CD1c-positive myeloid dendritic cell (primary cell): ENCODE data around the gene CFAP97.
"Not testable (repeated sequence)": the region's sequence is repeated elsewhere in the genome, so short reads cannot be mapped to it uniquely, and the experiment has no call there.

Experiments used
- DNase-seq: peaks from one replicate; pipeline ENCODE4 v3.0.0-alpha.2; 2016; ENCODE audit errors: extremely low spot score

CFAP97 gene

DNA sequence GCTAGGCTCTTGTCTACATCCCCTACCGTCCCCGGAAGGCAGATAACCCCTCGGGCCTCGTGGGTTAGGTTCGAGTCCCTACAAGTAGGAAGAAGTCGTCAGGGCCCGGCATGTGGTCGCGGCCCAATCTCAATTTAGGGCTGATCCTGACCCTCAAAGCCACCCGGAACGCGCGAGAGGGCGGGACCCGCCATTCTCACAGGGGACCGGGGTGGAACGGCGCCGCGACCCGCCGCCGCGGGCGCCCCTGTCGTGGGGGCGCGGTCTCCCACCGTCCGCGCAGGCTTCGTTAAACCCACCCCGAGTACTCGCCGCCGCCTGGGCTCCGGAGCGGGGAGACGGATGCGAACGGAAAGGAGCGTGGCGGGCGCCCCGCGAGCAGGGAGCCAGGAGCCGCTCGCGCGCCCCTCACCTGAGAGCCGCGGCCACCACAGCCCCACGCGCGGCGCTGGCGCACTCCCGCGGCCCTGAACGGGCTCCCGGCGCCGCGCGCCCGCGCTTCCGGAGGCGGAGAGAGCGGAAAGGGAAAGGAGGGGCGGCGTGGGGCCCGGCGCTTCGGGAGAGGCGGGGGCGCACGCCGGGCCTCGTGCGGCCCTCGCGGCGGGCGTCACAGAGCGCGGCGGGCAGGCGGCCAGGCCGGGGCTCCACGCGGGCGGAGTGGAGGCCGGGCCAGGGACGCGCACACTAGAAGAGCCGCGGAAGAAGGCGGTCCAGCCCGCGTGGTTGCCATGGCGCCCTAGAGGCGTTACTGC, at the start of gene CFAP97:
Gene CFAP97 (minus strand): TSS at position 515 of the 752 bp plus-strand sequence. CDS start 12,804 bp downstream, outside the sequence.
- DNase-seq, result peak; percentile 88

DNA sequence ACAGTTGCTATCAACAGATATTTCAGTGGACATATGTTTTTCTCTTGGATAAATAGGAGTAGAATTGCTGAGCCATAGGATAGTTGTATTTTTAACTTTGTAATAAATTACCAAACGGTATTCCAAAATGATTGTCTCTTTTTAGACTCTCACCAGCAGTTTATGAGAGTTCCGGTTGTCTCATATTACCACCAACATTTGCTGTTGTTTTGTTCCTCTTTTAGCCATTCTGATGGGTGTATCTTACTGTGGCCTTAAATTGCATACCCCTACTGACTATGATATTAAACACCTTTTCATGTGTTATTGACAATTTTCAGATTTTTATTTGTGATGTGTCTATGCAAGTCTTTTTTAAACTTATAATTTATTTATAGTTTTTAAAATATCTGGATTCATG, 45.3 kb upstream of the CFAP97 start:
- DNase-seq, result no peak

DNA sequence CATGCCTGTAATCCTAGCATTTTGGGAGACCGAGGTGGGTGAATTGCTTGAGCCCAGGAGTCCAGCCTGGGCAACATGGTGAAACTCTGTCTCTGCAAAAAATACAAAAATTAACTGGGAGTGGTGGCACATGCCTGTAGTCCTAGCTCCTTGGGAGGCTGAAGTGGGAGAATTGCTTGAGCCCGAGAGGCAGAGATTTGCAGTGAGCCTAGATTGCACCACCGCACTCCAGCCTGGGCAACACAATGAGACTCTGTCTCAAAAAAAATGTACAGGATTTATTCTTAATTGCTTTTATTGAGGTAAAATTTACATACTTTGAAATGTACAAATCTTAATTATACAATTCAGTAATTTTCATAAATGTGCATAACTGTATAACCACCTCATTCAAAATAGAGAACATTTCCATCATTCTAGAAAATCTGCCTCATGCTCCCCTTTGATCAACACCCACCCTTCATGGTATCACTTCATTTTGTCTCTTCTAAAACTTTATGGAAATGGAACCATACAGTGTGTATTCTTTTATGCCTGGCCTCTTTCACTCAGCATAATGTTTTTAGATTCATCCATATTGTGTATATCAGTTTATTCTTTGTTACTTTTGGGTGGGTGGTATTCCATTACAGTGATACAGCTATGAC, 44.7 kb upstream of the CFAP97 start:
- no peak for DNase-seq

DNA sequence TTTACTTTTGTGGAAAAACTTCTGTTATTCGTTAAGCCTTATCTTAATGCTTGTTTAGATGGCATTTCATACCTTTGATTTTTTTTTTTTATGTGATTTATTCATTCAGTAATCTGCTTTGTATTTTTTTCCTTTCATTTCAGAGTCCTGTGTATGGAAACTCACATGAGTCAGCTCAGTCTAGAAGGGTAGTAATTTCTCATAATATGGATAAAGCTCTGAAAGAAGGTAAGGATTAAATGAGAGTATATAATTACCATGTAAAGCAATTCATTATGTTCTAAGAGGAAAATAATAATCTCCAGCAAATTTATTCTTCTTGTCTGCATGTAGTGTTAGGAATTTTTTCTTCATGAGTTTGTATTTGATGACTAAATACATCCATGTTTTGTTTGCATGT, 43.4 kb upstream of the CFAP97 start:
- no peak for DNase-seq

DNA sequence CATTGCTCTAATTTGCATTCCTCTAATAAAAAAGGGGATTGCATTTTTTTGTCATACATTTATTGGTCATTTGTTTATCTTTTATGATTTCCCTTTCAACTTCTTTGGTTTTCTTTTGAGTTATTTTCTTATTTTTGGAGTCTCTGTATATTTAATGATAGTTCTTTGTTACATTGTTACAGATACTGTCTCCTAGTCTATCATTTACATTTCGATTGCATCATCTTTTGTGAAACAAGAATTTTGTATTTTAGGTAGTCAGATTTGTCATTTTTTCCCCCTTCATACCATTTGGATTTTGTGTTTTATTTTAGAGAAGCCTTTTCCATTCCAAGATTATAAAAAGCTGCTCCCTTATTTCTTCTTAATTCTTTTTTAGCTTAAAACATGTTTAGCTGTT, 42.7 kb upstream of the CFAP97 start:
- no peak for DNase-seq

DNA sequence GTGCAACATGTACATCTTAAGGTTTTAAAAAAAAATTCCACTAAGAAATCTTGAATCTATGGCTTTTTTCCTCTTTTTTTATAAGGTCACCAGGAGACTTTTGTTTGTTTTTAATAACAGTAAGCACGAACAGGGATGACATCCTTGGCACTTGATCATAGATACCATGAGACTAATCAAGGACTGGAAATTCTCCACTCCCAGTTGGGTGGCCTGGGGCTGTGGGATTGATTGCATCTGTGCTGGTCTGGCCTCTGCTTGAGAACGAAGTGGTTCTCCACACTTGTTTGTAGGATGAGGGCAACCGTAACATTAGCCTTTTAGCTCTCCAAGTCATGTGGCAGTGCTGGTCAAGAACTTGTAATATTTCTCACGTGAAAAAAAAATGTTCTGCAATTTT, 41.0 kb upstream of the CFAP97 start:
- DNase-seq, result no peak

DNA sequence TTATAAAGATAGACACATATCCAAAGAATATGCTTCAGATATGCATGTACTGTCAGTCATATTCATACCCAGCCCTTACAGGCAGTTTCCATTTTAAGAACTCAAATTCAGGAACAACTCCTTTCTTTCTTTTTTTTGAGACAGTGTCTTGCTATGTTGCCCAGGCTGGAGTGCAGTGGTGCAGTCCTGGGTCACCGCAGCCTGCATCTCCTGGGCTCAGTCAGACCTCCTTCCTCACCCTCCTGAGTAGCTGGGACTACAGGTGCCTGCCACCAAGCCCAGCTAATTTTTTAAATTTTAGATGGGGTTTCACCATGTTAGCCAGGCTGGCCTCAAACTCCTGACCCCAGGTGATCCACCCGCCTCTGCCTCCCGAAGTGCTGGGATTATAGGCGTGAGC, 40.1 kb upstream of the CFAP97 start:
- no peak for DNase-seq

DNA sequence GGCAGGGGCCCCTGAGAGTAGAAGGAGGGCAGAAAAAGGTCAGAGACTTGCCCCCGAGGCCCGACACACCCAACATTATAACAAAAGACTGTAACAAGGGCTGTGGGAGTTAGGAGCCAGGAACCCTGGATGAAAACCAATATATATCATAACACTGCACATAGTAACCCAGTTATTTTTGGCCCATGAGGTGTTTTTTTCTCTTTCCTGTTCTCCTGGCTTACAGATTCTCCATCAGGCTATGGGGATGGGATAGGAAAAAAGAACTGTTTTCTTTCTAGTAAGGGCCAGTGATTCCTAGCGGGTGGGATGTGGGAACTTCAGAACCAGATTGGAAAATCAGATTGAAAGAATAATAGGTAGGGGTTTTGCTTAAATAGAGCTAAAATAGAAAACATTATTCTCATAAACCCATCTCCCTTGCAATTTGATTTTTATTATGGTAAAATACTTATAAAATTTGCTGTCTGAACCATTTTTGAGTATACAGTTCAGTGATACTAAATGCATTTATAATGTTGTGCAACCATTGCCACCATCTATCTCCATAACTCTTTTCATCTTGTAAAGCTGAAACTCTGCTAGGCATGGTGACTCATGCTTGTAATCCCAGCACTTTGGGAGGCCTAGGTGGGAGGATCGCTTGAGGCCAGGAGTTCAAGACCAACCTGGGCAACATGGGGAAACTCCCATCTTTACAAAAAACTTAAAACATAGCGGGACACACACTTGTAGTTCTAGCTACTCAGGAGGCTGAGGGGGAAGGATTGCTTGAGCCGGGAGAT, 39.1 kb upstream of the CFAP97 start:
- DNase-seq, result no peak

DNA sequence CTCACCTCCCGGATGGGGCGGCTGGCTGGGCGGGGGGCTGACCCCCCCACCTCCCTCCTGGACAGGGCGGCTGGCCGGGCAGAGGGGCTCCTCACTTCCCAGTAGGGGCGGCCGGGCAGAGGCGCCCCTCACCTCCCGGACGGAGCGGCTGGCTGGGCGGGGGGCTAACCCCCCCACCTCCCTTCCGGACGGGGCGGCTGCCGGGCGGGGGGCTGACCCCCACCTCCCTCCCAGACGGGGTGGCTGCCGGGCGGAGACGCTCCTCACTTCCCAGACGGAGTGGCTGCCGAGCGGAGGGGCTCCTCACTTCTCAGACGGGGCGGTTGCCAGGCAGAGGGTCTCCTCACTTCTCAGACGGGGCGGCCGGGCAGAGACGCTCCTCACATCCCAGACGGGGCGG, 36.7 kb upstream of the CFAP97 start:
- DNase-seq, result not testable (repeated sequence)

DNA sequence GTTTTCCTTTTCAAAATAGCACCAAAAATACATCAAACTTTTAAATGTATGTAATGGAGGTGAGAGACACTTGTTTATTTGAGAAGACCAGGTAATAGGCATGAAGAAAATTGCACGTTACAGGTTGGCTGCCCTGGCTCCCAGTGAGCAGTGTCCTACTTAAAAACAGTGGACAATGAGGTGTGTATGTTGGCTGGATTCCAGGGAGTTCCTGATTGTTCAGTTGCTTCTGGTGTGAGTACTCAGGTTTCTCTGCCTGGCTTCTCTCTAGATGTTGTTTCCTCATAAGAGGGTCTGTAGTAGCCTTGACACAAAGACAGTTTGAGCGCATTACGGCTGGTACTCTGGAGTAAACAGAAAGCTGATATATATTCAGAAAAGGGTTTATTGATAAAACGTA, 35.0 kb upstream of the CFAP97 start:
- no peak for DNase-seq

DNA sequence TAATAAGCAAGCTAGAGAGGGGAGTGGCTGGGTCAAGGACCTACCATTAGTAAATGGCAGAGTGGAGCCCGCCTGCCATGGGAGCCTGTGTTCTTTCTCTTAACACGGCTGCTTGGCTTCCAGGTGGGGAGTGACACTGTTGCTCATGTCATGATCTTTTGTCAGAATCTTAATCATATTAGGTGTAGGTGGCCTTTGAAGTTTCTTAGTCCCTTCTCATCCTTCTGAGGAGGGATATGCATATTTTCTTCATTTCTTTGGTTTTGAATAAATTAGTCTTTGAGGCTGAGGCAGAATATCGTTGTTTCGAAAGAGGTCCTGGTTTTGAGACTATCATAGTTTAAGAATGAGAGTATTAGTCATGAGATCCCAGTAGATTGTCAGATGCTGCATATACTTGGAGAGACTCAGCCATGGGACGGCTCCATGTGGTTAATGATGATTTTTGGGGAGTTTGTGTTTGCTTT, 34.4 kb upstream of the CFAP97 start:
- DNase-seq, result no peak

DNA sequence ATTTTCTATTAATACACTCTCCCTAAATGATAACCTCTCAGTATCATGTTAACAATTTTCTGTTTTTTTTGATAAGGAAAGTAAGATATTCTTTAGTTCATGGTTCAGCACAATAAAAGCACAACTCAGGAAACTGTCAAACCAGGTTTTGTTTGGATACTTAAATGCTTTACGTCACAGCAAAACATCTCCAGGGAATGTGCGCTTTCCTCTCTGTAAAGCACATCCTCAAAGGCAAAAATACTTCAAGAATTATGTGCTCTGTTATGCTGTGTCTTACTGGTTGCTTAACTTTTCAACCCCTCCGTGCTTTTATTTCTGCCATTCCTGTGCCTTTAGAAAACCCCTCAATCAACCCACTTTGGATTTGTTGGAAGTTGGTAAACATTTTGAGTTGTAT, 33.4 kb upstream of the CFAP97 start:
- no peak for DNase-seq

DNA sequence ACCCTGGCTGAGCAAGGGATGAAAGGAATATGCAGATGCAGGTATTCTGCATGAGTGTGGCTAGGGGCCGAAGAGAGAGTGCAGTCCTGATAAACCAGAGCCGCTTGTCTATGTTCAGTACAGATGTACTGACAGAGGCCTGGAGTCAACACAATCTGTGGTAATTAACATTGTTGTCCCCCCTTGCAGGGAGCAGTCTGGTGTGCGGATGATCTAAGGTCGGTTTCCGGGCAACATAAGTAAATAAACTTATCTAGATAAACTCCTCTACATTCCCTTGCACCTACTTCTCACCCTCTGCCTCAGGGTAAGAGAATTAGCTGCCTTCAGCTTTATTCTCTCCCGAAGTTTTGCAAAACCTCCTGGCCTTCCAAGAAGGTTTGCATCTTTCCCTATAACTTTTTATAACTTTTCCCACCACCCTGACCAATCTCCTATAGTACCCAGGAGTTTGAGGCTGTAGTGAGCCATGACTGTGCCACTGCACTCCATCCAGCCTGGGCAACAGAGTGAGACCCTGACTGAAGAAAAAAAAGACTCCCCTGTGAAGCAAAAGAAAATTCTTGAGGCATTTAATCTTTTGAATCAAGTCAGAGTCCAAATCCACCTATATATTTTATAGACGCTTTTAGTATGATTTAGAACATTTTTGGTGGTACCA, 32.2 kb upstream of the CFAP97 start:
- no peak for DNase-seq

DNA sequence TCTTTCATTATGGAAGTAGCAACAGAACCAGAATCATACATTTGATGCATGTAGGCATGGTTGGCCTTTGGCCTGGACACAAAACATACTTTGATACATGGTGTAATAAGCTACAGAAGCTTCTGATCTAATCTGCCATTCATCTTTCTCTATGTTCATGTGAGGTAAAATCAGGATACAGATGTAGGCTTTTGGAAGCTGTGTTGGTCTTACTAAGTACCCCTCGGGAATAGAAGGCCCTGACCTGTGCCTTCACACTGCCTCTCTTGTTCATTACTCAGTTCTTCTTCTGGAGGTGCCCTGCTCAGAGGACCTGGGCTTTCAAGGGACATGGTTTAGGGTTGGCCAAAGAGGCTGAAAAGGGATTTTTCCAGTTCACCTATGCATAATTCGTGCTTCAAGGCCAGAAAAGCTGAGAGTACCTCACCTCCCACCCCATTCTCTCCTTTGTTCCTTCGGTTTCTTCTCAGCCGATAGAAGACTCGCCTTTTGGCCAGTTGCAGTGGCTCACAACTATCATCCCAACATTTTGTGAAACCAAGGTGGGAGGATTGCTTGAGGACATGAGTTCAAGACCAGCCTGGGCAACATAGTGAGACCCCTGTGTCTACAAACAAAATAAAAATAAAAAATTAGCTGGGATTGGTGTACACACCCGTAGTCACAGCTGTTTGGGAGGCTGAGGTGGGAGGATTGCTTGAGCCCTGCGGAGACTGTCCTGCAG, 31.5 kb upstream of the CFAP97 start:
- no peak for DNase-seq

DNA sequence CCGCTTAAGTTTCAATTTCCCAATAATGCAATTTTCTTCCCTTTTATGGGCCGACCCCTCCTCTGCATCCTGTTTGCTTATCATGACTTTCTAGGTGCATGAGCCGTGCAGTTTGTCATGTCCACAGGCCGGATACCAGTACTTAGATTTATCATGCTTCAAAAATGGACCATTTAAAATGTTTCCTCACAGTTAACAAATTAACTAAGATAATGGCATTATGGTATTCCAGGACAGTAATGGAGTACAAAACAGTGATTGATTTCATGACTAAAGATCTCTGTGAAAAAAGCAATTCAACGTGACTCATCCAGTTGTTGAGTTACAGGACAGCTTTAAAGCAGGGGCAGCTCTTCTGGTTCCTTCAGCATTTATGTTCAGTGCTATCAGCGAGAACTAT, 28.6 kb upstream of the CFAP97 start:
- no peak for DNase-seq

DNA sequence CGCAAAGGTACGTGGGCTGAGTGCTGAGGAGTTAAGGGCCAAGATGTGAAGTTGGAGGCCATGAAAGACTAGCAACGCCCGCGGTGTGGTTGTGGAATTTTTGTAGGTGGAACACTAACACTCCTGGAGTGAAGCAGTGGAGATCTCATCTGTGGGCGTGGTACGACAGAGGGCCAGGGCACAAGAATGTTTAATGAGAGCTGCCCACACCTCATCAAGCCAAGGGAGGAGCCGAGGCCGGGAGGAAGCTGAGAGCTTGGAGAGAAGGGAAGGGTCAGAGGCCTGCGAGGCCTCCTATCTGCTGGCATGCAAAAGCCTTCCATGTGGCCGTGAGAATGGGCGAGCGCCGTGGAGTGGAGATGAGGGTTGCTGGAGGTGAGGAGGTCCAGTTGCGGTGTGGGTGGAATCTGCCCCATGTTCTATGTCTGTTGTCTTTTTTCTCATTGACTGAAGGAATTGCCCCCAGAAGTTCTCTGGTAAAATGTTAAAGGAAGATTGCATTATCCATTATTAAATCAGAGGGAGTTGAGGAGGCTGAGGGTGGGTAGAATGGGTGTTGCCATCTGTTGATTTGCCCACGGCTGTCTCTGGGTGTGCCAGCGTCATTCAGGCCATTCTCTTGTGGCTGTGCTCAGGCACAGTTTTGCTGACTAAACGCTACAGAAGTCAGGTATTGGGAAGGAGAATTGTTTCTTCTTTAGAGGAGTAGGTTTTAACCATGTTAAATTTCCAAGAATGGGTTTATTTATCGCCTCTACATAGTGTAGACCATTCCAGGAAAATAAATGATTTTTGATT, 25.4 kb upstream of the CFAP97 start:
- DNase-seq, result no peak

DNA sequence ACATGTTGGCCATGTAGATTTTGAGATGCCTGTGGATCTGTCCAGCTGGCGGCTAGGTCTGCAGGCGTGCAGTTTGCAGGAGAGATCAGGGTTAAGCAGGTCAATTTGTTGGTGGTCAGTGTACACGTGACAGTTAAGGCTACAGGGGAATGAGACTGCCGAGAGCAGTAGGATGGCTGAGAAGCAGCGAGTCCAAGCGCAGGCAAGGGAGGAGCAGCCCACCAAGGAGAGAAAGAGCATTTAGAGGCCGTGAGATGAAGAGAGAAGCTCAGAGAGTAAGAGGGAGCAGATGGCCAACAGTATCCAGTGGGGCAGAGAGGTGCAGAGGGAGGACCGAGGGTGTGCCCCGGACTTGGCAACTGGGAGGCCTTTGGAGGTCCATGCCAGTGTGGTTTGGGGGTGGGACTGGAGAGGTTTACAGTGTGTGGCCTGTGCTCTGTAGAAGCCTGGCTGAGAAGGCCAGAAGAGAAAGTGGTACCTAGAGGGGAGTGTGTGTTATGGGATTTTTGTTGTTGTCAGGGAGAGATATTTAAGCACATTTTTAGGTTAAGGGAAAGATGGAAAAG, 24.0 kb upstream of the CFAP97 start:
- no peak for DNase-seq

DNA sequence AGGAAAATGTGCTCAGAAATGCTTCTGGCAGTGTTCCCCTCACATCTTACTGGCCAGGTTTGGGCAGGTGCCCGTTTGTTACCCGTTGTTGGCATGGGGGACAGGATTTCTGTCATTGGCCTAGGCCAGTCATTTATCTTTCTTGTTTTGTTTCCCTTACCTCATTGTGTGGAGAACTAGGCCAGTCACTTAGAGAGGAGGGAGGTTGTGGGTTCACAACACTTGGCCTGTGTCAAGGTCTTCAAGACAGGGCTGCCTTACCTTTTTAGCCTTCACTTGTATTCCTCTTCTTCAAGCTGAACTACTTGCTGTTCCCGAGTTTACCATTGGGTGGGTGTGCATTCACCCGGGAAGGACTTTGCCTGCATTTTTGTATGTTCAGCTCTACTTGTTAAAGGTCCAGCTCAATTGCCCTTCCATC, 23.3 kb upstream of the CFAP97 start:
- no peak for DNase-seq

DNA sequence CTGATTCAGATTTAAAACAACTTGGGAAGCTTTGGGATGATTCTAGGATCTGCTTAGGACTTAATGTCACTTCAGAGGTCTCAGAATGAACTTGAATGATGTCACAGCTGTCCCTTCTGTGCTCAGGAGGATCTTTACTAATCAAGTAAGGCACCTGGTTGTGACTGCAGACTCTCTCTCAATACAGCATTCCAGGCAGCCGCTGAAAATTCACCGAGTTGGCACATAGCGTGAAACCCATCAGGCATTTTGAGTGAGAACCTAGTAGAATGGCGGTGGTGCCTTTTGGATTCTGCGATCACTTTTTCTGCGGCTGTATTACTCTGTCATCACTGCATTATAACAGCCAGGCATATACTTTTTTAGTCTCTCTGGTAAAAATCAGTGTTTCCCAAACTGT, 22.1 kb upstream of the CFAP97 start:
- no peak for DNase-seq

DNA sequence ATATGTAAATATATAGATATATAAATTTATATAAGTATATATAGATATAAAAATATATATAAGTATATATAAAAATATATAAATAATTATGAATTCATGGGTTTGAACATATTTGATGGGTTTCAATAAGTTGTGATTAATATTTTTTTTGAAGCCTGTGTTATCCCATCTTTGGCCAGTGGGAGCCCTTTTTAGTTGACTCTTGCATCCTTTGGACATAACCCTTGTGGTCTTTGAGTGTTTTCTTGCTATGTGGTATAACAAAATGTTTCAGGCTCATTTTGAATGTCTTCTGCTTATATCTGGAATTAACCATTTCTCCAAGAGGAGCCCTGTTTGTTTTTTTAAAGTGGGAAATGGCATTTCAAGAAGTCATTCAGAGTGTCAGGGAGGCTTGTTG, 20.8 kb upstream of the CFAP97 start:
- DNase-seq, result no peak
